Ovary (tissue), 9 donors: ENCODE measurements around the gene S1PR1. TPM values are rescaled to one million over a fixed set of nuclear protein-coding genes. Genes with fewer than 3 reads are reported as not detected.

Experiments used
- DNase-seq, 5 donors: peaks; one replicate each; pipeline ENCODE4 v3.0.0-alpha.2; 2019 to 2020
- H3K27ac ChIP-seq, 2 donors: fragments of 200-600 bp; one replicate each; pipeline versions ENCODE4 v1.5.1 to v1.8.0; 2019 to 2022
- H3K27me3 ChIP-seq: fragments of 200-600 bp; one replicate; pipeline ENCODE4 v1.8.0; 2022
- H3K36me3 ChIP-seq: fragments of 200-600 bp; sonication (generic); one replicate; pipeline ENCODE4 v1.5.1; 2019
- H3K4me1 ChIP-seq: one replicate; pipeline ENCODE4 v1.8.1; 2013; ENCODE audit warnings: mild to moderate bottlenecking, moderate library complexity; ENCODE audit not compliant: insufficient read depth
- H3K4me3 ChIP-seq: fragments of 200-600 bp; sonication (generic); one replicate; pipeline ENCODE4 v1.5.1; 2017
- H3K9me3 ChIP-seq, 2 donors: fragments of 200-600 bp in 1 of 2; sonication (generic) in 1 of 2; one replicate each; pipeline versions ENCODE4 v1.5.1 to v1.8.1; 2013 to 2019; ENCODE audit warnings: mild to moderate bottlenecking in 1 of 2, moderate library complexity in 1 of 2
- CTCF ChIP-seq, 3 donors: fragments of 450-650 bp in 2 of 3; fragments of 200-600 bp in 1 of 3; IDR thresholded peaks; one replicate each; pipeline versions ENCODE4 v1.5.1 to v1.8.0; 2016 to 2022; ENCODE audit warnings: antibody characterized with exemption in 3 of 3, mild to moderate bottlenecking in 1 of 3
- EP300 ChIP-seq: sonication (generic); formaldehyde crosslinking; IDR thresholded peaks from one replicate; pipeline ENCODE4 v1.6.1; 2017; ENCODE audit warnings: antibody characterized with exemption
- POLR2A ChIP-seq: fragments of 450-650 bp; IDR thresholded peaks from one replicate; pipeline ENCODE4 v1.6.1; 2017; ENCODE audit warnings: antibody characterized with exemption, mild to moderate bottlenecking, moderate library complexity
- WGBS, 3 donors: extraction: QIAGEN DNeasy Blood & Tissue Kit in 1 of 3; methylation state at CpG; one replicate each; pipeline versions ENCODE4 v1.1.5 to v1.1.7; 2013 to 2017; 5-methylcytosine and 5-hydroxymethylcytosine counted together
- intact Hi-C, 4 donors: fragments of 100-400 bp; cut with DNase I; formaldehyde crosslinking; loops; one replicate each; pipeline versions ENCODE4 v1.11.0 to v1.15.1; 2022 to 2023
- polyA plus RNA-seq, 2 donors: library from polyadenylated mRNA; stranded (reverse); fragments of 200-250 nt in 1 of 2; fragments of 350-450 nt in 1 of 2; fragmentation: Illumina TruSeq in 1 of 2; extraction: RNeasy Lipid Tissue Mini Kit (QIAGEN cat#74804) in 1 of 2; gene quantifications; one replicate each; pipeline ENCODE4 v1.2.3, GENCODE V29; 2013 to 2014
- total RNA-seq, 7 donors: library from RNA; depleted of rRNA in 2 of 7; stranded (reverse); fragments of >200 nt in 2 of 7; fragmentation: NEBNext Ultra II Directional in 3 of 7; extraction: Animal tissue kit (Norgen Biotek cat#: 25700) in 3 of 7; gene quantifications; one replicate each; pipeline versions ENCODE4 v1.1.0 to v1.2.4, GENCODE V29; 2016 to 2023
- donor health status: DM: no; HTN: no; CAD: no; lungs with moderate emphysema.
- donor health status: DM: no; HTN: no; CAD: no.
- donor health status: Bipolar disorder and iron deficiency.
- donor health status: DM: yes; HTN: yes; CAD: no.
- donor health status: DM: no; HTN: no; CAD: no.
- donor health status: DM: yes; HTN: yes; CAD: no.

The S1PR1 gene
- total and polyA plus RNA-seq, 9 donors = 8.0 to 27.8 (median 10.9) TPM

- Histone ChIP-seq H3K9me3 (no peaks in the 10 kb centered on the region), H3K27ac (no peak overlapping the region), H3K27me3 (no peaks in the 10 kb centered on the region), H3K36me3 (no peaks in the 10 kb centered on the region), H3K4me1 (peaks cover 4% of the 10 kb centered on the region), H3K4me3 (no peak overlapping the region)
- peak; percentile 45 to 74 (median 49) for TF ChIP-seq CTCF (IDR thresholded peaks at IDR 0.05)
- TF ChIP-seq EP300 = no peak
- peak; percentile 55 to 79 (median 77) for DNase-seq
- 10 to 16% (median 15%) methylated on average over 17 of the region's 17 CpGs for WGBS, 3 donors
- intact Hi-C loops = loop anchor here in 1 of 4 donors (10.0 kb wide), 1 partner anchor 314 kb away; no protein-coding TSS in a partner anchor
Observed at GRCh38 chr1:101238681-101239094, 1.9 kb downstream of the S1PR1 start.

- Histone ChIP-seq H3K9me3 (no peaks in the 10 kb centered on the region), H3K27ac (no peak overlapping the region), H3K4me1 (peaks cover 4% of the 10 kb centered on the region), H3K36me3 (no peaks in the 10 kb centered on the region), H3K4me3 (no peak overlapping the region), H3K27me3 (no peaks in the 10 kb centered on the region)
- intact Hi-C loops = loop anchor here in 1 of 4 donors (10.0 kb wide), 1 partner anchor 315 kb away; no protein-coding TSS in a partner anchor
- no peak for DNase-seq
- WGBS, 3 donors = 89 to 92% (median 91%) methylated on average over 42 of the region's 42 CpGs
- no peak for TF ChIP-seq EP300
- TF ChIP-seq POLR2A = no peak
- no peak for TF ChIP-seq CTCF (IDR thresholded peaks at IDR 0.05)
Observed at GRCh38 chr1:101239095-101240040, 2.5 kb downstream of the S1PR1 start.

DNA sequence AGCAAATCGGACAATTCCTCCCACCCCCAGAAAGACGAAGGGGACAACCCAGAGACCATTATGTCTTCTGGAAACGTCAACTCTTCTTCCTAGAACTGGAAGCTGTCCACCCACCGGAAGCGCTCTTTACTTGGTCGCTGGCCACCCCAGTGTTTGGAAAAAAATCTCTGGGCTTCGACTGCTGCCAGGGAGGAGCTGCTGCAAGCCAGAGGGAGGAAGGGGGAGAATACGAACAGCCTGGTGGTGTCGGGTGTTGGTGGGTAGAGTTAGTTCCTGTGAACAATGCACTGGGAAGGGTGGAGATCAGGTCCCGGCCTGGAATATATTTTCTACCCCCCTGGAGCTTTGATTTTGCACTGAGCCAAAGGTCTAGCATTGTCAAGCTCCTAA lies 3.2 kb downstream of the S1PR1 start:
- Histone ChIP-seq H3K36me3 (no peaks in the 10 kb centered on the region), H3K9me3 (no peaks in the 10 kb centered on the region), H3K4me1 (peaks cover 4% of the 10 kb centered on the region), H3K27ac (no peak overlapping the region), H3K4me3 (no peak overlapping the region), H3K27me3 (no peaks in the 10 kb centered on the region)
- TF ChIP-seq CTCF (IDR thresholded peaks at IDR 0.05) (no peak), EP300 (no peak), POLR2A (no peak)
- intact Hi-C loops = no loop called here
- no peak for DNase-seq
- 90 to 92% (median 91%) methylated on average over 10 of the region's 10 CpGs for whole genome bisulfite sequencing, 3 donors

GRCh38 chr1:101241485-101242225 lies 4.8 kb downstream of the S1PR1 start:
- DNase-seq = no peak
- Histone ChIP-seq H3K27ac (no peak overlapping the region), H3K9me3 (no peaks in the 10 kb centered on the region), H3K4me1 (peaks cover 4% of the 10 kb centered on the region), H3K36me3 (no peaks in the 10 kb centered on the region), H3K27me3 (no peaks in the 10 kb centered on the region), H3K4me3 (no peak overlapping the region)
- intact Hi-C loops = no loop called here
- no peak for TF ChIP-seq POLR2A
- TF ChIP-seq CTCF (IDR thresholded peaks at IDR 0.05) = no peak
- TF ChIP-seq EP300 = no peak
